ENCODE data around the gene PLOD1.
A peak's percentile ranks its signal among the peaks of the same experiment; 100 is the strongest.

The PLOD1 gene

DNA sequence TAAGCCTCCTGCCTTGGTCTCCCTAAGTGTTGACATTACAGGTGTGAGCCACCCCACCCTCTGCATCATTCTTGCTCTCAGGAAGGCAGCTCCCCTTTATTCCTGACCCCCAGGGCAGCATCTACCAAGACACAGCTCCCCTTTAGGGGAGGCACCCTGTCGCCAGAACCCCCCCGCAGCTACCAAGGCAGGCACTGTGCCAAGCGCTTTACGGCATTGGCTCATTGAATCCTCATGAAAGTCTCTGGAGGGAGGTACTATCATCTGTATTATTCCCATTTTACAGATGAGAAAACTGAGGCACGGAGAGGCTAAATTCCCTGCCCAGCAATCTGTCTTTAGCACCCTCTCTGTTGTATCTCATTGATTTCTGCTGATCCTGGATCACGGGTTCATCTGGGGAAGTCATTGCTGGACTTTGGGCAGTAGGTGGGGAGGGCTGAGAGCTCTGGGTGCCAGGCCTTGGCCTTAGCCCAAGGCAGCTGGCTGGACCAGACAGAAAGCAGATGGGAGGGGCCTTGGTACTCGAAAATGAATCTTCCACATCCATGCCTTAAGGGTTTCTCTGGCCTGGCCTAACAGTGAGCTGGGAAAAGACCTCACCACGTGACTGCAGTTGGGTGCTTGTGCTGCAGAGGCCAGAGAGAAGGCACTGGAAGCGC is 5.9 kb downstream of the PLOD1 start:
- DNase-seq (ENCODE audit: low read depth) = no peak
- TF ChIP-seq, protein P1, sequence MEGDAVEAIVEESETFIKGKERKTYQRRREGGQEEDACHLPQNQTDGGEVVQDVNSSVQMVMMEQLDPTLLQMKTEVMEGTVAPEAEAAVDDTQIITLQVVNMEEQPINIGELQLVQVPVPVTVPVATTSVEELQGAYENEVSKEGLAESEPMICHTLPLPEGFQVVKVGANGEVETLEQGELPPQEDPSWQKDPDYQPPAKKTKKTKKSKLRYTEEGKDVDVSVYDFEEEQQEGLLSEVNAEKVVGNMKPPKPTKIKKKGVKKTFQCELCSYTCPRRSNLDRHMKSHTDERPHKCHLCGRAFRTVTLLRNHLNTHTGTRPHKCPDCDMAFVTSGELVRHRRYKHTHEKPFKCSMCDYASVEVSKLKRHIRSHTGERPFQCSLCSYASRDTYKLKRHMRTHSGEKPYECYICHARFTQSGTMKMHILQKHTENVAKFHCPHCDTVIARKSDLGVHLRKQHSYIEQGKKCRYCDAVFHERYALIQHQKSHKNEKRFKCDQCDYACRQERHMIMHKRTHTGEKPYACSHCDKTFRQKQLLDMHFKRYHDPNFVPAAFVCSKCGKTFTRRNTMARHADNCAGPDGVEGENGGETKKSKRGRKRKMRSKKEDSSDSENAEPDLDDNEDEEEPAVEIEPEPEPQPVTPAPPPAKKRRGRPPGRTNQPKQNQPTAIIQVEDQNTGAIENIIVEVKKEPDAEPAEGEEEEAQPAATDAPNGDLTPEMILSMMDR (IDR thresholded peaks at IDR 0.05; ENCODE audit: insufficient read depth, low read depth, low read length, missing control alignments) = no peak
- H3K4me3 ChIP-seq (ENCODE audit: low read length) = no peak overlapping the region

GRCh38 chr1:11942280-11942679 is 7.8 kb downstream of the PLOD1 start:
- H3K4me3 ChIP-seq (ENCODE audit: low read length) = no peak overlapping the region
- no peak for DNase-seq (ENCODE audit: low read depth)
- TF ChIP-seq, protein P1 (IDR thresholded peaks at IDR 0.05; ENCODE audit: insufficient read depth, low read depth, low read length, missing control alignments) = no peak

DNA sequence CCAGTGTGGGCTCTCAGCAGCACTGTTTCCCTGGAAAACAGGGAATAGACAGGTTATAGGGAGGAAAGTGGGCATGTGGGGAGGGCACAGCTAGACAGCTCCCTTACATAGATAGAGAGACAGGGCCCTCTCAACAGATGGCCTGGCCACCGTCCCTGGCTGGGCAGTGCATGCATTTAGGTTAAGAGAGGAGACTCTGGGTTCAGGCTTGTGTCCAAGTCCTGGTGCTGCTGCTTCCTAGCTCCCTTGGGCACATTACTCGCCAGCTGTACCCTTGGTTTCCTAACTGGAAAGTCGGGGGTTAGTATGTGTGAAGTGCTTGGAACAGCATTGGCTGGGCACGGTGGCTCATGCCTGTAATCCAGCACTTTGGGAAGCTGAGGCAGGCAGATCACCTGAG is 9.1 kb downstream of the PLOD1 start:
- no peak overlapping the region for H3K4me3 ChIP-seq (ENCODE audit: low read length)
- DNase-seq (ENCODE audit: low read depth) = no peak
- TF ChIP-seq, protein P1 (IDR thresholded peaks at IDR 0.05; ENCODE audit: insufficient read depth, low read depth, low read length, missing control alignments) = no peak

DNA sequence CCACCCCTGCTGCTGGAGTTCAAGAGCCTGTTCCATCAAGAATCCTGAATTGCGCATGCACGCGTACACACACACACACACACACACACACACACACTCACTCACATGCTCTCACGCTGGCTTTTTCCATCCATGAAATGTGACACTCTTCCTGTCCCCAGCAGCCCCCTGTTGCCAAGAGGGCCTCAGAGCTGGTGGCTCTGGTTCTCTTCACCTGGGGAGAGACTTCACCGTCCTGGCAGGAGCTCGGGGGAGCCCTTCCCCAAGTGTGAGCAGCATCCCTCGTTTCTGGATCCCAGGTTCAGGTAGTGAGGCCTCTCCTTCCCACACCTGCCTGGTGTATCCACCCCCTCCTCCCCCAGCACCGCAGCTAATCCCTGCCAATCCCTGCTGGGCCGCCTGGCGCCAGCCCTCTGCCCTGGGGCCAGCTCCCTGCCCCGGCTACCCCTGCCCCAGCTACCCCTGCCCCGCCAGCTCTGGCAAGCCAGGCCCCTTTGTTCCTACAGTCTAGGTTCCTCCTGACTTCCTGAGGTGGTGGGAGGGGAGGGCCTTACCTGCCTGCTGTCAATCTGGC is 9.9 kb downstream of the PLOD1 start:
- no peak overlapping the region for H3K4me3 ChIP-seq (ENCODE audit: low read length)
- no peak for DNase-seq (ENCODE audit: low read depth)
- TF ChIP-seq, protein P1 (IDR thresholded peaks at IDR 0.05; ENCODE audit: insufficient read depth, low read depth, low read length, missing control alignments) = no peak

DNA sequence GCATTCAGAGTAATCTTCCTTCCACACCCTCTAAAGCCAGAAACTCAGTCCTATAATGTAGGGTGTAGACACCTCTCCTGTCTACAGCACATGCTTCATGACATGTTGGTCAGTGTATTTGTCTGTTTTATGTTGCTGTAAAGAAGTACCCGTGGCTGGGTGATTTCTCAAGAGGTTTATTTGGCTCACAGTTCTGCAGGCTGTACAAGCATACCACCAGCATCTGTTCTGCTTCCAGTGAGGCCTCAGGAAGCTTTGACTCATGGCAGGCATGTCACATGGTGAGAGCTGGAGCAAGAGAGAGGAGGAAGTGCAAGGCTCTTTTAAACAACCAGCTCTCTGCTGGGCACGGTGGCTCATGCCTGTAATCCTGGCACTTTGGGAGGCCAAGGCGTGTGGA is 12.1 kb downstream of the PLOD1 start:
- TF ChIP-seq, protein P1 (IDR thresholded peaks at IDR 0.05; ENCODE audit: insufficient read depth, low read depth, low read length, missing control alignments) = no peak
- DNase-seq (ENCODE audit: low read depth) = no peak
- no peak overlapping the region for H3K4me3 ChIP-seq (ENCODE audit: low read length)

GRCh38 chr1:11948822-11949458 is 14.4 kb downstream of the PLOD1 start:
- peak; percentile 36 for DNase-seq (ENCODE audit: low read depth)
- TF ChIP-seq, protein P1 (IDR thresholded peaks at IDR 0.05; ENCODE audit: insufficient read depth, low read depth, low read length, missing control alignments) = no peak
- no peak overlapping the region for H3K4me3 ChIP-seq (ENCODE audit: low read length)

All from epithelial cell of esophagus (primary cell).